EH (cell line): ENCODE results near the gene ZSCAN18.
A peak's percentile ranks its signal among the peaks of the same experiment; 100 is the strongest.

Experiments
- DNase-seq: peaks from one replicate; pipeline ENCODE4 v3.0.0-alpha.2; 2015; ENCODE audit warnings: low read depth

ZSCAN18 gene

DNA sequence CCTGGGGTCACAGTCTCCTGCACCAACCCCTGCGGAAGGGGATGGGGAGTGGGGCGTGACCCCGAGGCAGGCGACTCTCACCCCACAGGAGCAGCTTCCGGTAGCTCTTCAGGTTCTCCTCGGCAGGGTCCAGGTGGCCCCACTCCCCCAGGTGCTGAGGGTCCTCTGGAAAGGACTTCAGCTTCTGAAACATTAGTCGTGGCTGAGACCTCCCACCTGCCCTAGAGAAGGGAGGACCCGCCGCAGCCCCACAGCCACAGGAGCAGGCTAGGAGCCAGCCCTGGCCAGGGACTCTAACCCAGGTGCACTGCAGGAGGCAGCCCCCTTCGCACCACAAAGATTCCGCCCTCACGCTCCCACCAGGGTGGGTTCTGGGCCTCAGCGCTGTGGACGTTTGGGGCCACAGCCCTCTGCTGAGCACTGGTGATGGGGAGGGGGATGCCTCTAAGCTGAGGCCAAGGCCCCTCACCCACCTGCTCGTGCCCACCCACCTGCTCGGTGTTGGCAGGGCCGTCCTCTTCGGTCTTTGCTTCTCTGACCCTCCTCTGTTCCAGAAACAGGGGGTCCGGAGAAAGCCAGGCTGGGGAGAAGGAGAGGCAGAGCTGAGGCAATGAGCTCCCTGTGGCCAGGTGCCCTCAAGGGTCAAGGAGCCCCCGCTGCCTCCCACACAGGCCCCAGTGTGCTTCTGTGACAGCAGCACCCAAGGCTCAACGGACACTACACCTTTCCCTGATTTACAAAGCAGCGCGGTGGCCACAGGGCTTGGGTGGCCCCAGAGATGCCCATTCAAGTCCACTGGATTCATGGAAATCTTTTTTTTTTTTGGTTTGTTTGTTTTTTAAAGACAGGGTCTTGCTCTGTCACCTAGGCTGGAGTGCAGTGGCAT, 11.0 kb downstream of the ZSCAN18 start:
- no peak for DNase-seq

DNA sequence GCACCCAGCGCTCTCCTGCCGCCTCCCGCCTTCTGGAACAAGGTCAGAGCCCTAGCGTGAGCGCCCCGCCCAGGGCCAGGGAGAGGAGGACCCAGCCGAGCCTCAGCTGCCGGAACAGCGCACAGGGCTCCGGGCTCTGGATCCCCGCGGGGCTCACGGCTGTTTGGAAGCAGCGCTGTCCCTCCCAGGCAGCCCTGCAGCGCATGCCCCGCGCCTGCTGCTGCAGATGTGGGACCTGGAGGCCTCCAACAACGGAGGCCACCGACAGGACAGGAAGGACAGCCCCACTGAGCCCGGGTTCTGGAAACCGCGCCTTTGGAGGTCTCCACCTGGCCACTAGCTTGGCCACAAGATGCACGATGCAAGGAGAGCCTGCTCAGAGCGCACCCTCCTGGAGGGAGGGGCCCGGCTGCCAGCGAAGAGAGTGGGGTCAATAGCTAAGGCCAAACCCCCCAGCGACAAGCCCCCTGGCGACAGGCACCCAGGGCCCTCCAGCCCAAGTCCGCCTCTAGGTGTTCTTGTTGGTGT, 12.6 kb downstream of the ZSCAN18 start:
- no peak for DNase-seq

DNA sequence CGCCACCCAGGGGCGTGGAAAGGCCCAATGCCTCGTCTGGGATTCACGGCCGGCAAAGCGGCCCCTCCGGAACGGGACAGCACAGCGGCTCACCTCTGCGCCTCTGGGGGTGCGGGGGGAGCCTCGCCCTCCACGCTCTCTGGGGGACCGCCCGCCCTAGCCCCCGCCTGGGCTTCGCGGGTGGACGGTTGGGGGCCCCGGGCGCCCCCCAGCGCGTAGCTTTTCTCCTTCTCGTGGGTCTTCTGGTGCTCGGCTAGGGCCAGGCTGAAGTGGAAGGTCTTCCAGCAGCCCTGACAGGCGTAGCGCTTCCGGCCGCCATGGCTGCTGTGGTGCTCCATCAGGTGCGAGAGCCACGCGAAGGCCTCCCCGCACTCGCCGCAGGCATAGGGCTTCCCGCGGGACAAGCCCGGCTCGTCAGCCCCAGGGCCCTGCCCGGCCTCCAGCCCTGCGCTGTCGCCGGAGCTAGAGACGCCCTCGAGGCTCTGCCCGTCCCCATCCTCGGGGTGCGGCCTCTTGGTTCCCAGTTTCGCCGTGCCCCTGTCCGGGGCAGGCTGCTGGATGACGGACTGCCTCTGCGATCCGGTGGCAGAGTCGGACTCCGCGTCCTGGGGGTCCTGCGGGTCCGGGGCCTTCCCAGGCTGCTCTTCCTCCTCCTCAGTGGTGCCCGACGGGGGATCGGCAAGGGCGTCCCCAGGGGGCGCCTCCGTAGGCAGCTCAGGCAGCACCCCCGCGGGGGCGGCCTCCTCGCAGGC, 13.3 kb downstream of the ZSCAN18 start:
- no peak for DNase-seq

DNA sequence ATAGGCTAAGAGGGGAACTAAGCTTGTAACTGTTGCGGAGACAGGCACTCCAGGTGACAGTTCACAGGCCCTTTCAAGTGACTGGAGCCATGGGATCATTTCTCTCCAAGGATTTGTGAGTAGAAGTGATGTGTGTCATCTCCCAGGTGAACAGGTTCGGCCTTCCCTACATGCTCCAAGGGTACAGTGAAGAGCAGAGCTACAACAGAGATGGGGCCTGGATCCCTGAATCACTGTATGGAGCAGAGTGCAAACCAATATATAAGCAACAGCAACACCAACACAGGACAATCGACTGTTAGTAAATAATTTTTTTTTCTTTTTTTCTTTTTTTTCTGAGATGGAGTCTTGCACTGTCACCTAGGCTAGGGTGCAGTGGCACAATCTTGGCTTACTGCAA, 15.0 kb downstream of the ZSCAN18 start:
- no peak for DNase-seq

DNA sequence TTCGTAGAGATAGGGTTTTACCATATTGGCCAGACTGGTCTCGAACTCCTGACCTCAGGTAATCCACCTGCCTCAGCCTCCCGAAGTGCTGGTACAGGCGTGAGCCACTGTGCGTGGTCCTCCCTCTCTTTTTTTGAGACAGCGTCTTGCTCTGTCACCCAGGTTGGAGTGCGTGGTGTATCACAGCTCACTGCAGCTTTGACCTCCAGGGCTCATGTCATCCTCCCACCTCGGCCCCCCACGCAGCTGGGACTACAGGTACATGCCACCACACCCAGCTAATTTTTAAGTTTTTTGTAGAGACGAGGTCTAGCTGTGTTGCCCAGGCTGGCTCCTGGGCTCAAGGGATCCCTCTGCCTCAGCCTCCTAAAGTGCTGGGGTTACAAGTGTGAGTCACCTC, 18.2 kb downstream of the ZSCAN18 start:
- DNase-seq, result no peak

DNA sequence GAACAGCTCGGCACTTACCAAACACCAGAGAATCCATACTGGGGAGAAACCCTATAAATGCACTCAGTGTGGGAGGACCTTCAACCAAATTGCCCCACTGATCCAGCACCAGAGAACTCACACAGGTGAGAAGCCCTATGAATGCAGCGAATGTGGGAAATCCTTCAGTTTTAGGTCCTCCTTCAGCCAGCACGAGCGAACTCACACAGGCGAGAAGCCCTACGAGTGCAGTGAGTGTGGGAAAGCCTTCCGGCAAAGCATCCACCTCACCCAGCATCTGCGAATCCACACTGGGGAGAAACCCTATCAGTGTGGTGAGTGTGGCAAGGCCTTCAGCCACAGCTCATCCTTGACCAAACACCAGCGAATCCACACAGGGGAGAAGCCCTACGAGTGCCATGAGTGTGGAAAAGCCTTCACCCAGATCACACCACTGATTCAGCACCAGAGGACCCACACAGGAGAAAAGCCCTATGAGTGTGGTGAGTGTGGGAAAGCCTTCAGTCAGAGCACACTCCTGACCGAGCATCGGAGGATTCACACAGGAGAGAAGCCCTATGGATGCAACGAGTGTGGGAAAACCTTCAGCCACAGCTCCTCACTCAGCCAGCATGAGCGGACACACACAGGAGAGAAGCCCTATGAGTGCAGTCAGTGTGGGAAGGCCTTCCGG, 30.7 kb downstream of the ZSCAN18 start:
- no peak for DNase-seq

DNA sequence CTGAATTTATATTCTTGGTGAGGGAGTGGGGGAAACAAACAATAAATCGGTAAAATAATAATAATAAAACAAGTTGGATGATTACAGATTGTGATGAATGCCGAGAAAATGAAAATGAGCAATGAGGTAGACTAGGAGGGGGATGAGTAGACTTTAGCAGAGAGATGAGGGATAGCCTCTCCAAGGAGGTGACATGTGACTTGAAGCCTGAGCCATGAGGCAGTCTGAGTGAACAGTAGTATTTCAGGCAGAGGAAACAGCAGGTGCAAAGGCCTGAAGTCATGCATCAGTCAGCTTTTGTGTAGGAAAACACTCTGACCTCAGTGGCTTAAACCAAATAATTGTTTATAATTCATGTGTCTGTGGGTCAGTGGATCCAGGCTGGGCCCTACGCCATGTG, 34.3 kb downstream of the ZSCAN18 start:
- no peak for DNase-seq

DNA sequence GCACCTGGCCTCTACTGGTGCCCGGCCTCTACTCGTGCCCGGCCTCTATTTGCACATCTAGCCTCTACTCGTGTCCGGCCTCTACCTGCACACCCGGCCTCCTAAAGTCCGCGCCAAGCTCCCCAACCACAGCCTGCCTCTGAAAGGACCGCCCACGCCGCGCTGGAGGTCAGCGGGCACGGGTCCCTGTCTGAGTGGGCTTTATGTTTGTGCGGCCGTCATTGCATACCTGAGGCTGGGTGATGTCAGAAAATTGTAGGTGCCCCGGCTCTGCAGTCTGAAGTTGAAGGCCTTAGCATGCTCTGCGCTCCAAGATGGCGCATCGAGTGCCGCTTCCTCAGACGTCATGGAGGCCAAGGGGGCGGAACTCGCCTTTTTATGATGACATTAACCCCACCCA, 37.8 kb downstream of the ZSCAN18 start:
- DNase-seq, result no peak

DNA sequence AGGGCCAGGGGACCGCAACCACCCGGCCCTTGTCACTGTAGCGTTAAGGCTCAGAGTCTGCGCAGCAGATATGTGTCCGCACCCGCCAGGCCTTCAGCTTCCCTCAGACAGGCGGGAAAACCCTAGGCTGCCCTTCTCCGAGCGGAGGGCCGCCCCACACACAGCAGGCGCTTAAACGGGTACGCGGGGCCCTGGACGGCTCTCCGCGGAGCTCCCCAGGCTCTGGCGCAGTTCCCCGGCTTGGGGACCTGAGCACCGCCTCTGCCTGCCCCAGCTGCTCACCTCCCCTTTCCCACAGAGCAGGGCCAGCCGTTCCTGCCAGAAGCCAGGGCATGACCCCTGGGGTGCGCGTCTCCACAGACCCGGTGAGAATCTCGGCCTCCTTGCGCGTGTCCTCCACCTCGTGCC, 38.4 kb downstream of the ZSCAN18 start:
- no peak for DNase-seq

DNA sequence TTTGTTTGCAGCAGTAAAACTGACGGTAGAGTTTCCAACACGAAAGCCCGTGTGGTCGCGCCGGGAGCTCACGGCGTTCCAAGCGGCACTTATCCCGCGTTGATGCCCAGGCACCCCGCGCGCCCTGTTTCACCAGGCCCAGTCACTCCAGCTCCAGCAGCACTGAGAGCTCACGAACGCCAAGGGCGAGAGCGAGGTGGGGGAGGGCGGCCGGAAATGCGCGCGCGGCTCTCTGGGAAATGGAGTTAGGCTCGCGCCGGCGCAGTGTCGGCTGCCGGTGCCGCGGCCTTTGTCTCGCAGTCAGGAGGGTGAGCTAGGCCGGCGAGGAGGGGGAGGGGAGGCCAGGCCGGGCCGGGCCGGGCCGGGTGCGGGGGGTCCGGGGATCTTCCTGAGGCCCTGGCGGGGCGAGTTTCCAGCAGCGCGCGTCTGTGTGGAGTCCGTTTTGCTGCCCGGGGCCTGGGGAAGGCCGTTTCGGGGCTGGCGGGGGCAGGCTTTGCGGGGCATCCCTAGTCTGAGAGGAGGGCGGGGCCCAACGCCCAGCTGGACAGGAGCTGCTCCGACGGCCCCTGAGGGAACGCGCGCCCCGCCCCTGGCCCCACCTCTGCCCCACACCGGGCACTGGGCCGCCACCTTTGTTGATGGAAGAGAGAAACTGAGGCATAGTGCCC, 38.9 kb downstream of the ZSCAN18 start, which contains the start of gene ZNF135:
ZNF135 (plus strand) TSS at position 280 of the 668 bp plus-strand sequence. CDS start 721 bp downstream, outside the sequence.
- DNase-seq, result peak; percentile 67

DNA sequence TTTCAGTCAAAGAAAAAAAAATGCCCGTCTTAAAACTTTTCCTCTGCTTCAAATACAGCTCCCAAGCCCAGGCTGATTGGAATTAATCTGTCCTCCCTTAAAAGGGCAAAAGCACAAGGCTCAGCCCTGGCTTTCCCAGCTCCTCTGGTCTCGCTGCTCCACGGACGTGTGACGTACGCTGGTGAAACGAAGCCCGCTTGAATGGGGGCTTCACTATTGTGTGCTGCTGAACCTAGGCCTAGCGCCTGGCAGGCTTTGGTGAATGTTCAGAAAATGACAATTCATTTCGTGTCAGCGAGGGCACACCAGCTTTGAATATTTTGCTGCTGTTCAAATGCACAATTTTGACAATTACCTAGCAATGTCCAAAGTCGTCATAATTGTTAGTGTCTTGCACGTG, 39.6 kb downstream of the ZSCAN18 start:
- no peak for DNase-seq

DNA sequence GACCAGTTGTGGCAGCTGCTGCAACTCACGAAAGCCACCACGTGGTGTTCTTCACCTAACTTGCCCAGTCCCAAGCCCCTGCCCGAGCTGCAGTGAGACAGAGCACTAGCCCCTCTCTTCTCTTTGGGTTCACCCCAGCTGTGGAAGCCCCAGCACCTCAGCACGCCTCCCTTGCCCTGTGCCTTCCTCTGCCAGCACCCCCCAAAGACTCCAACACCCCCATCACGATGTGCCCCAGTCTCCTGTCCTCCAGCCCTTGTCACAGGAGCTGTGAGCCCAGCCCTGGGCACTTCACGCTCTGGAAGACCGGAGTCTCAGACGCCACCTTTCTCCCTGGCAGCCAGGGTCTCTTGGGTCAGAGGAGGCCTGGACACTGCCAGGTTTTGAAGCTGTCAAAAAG, 41.2 kb downstream of the ZSCAN18 start:
- DNase-seq, result no peak

DNA sequence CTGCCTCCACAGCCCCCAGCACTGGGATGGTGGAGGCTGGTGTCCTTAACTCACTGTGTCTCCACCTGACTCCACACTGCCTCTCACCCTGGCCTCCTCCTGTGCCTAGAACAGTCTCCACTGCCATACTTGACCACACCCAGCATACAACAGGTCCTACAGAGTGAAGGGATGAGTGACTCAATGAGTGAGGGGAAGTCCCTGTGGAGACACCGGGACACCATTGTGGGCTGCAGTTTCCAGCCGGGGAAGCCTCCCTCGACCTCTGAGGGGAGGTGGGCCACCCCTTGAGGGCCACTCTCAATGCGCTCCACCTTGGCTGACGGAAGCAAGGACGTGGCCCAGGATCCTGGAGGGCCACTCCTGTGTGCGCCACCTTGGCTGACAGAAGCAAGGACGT, 41.8 kb downstream of the ZSCAN18 start:
- DNase-seq, result no peak

DNA sequence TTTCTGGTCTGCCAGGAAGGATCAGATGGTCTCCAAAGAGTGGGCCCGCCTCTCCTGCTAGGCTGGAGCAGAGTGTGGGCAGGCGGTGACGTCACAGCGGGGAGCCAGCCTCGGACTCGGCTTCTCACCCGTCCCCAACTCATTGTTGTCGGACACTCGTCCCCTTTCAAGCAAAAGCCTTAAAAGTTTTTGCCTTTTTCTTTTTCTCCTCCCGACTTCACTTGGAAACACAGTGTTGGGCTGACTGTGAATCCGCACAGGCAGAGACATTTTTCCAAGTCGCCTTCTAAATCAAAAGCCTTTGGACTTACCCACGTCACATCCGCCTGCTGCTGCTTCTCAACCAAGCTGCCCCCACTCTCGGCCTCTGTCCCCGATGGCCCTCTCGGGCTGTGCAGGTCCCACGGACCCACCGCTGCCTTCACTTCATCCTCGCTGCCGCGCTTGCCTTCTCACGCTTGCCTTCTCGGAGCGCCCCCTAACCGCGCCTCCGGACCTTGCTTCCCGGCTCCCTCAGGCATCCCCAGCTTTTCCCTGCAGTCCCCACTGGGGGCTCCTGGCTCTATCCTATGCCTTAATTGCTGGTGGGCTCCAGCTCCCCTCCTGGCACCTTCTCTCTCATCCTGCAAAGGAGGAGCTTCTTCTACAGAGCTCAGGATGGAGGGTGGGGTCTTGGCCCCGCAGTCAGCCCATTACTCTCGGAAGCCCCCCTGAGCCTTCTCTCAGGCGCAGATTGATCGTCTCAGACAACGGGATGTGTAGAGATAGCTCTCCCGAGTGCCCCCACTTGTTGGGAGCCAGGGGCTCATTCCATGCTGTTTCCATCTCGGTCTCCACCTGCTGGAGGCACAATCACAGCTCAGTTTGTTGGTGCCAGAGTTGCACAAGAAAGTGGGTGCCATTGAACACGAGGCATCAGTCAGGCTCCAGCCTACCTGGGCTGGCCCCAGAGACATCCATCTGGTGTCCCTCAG, 42.8 kb downstream of the ZSCAN18 start:
- no peak for DNase-seq

DNA sequence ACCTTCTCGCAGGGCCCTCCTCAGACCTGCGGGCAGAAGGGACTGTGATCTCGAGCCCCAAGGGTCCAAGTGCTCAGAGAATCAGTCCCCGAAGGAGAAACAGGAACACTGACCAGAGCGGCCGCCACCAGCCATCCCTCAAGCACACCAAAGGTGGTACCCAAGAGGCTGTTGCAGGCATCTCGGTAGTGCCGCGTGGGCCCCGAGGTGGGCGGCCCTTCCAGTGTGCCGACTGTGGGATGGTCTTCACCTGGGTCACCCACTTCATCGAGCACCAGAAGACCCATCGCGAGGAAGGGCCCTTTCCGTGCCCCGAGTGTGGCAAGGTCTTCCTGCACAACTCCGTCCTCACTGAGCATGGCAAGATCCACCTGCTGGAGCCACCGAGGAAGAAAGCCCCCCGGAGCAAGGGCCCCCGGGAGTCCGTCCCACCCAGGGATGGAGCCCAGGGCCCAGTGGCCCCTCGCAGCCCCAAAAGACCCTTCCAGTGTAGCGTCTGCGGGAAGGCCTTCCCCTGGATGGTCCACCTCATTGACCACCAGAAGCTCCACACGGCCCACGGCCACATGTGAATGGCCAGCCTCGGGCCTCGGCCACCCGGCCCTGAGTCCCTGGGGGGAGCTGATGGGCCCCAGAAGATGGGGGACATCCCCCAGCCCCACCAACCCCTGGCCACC, 44.4 kb downstream of the ZSCAN18 start:
- no peak for DNase-seq

DNA sequence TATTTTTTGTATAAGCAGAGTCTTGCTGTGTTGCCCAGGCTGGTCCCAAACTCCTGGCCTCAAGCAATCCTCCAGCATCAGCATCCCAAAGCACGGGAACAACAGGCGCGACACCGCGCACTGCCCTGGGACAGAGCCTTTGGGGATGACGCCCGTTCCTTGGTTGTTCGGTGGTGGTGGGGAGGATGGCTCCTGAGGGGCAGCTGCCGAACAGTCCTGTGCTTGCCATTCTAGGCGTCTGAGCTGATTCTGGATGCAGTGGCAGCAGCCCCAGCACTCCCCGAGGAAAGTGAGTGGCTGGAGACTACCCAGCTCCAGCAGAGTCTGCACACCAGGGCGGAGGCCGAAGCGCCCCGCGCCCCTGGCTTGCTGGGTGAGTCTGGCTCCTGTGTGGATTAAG, 45.8 kb downstream of the ZSCAN18 start:
- no peak for DNase-seq

DNA sequence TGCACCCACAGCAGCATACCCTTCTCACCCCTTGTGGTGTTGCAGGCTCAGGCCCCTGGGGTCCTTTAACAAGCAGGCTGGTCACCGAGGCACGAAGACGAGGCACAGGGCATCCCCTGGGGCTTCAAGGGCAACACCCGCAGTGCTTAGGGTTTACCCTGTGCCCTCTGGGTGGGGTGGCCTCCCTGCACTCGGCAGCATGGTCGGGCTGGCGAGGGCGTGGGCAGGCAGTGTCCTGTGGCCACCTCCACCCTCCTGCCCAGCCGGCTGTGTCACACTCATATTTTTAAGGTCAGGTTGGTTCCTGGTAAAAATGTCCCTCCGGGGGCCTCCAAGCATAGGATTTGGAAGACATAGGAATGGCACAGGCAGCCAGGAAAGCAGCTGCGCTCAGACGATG, 50.4 kb downstream of the ZSCAN18 start:
- DNase-seq, result no peak

DNA sequence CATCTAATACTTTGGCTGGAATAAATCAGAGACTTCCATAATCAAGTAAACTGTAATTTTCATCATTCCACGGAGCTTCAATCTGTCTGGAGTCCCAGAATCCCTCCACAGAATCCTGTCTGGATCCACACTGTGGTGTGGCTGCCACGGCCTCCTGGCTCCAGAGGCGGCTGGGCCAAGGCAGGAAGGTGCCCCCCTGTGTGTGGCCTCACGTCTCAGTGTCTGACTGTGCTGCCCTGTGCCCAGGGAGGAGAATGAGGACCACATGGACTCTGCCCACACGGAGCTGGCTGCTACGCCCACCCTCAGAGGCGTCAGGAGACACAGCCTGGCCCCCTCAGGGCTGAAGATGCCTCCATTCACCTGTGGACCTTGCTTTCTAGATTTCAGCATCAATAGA, 51.2 kb downstream of the ZSCAN18 start:
- no peak for DNase-seq

DNA sequence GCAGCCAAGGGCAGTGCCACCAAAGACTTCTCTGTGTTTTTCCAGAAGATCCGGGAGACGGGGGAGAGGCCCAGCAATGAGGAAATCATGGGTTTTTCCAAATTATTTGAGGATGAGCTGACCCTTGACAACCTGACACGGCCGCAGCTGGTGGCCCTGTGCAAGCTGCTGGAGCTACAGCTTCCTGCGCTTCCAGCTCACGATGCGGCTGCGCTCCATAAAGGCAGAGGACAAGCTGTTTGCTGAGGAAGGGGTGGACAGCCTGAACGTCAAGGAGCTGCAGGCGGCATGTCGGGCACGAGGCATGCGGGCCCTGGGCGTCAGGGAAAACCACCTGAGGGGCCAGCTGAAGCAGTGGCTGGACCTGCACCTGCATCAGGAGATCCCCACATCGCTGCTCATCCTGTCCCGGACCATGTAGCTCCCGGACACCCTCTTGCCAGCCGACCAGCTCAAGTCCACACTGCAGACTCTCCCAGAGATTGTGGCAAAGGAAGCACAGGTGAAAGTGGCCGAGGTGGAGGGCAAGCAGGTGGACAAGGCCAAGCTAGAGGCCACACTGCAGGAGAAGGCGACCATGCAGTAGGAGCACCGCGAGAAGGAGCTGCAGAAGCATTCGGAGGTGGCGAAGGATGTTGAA, 52.5 kb downstream of the ZSCAN18 start:
- no peak for DNase-seq

DNA sequence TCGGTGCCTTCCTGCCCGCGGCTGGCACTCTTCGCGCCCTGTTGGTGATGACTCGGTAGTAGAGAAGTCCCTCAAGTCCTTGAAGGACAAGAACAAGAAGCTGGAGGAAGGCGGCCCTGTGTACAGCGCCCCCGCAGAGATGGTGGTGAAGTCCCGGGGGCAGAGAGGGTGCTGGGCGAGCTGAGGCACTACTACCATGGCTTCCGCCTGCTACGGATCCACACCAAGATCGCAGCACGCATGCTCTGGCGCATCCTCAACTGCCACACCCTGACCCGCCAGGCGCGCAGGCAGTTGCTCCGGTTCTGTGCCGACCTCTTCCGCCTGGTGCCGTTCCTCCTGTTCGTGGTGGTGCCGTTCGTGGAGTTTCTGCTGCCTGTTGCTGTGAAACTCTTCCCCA, 53.1 kb downstream of the ZSCAN18 start:
- no peak for DNase-seq
